SU-DHL-6 (cell line): ENCODE results near the gene NAV2.

Source experiments
- H2AFZ ChIP-seq: fragments of 200-600 bp; sonication (generic); 2 replicates; pipeline ENCODE4 v1.6.1; 2014; ENCODE audit warnings: low read depth, mild to moderate bottlenecking, moderate library complexity, mixed read lengths, antibody characterized with exemption, low read length; ENCODE audit not compliant: severe bottlenecking
- H3F3A ChIP-seq: fragments of 200-600 bp; shearing (Covaris generic); 2 replicates; pipeline ENCODE4 v1.6.0; 2016; ENCODE audit warnings: antibody characterized with exemption, mild to moderate bottlenecking; ENCODE audit not compliant: insufficient read depth
- H3K27ac ChIP-seq: fragments of 200-600 bp; sonication (generic); 2 replicates; pipeline ENCODE4 v1.5.1; 2016; ENCODE audit warnings: low read depth, mild to moderate bottlenecking, low read length, moderate library complexity, mixed read lengths
- H3K27me3 ChIP-seq: fragments of 200-600 bp; sonication (generic), shearing (Covaris generic); 2 replicates; pipeline ENCODE4 v1.6.0; 2014; ENCODE audit warnings: mild to moderate bottlenecking, low read length
- H3K36me3 ChIP-seq: fragments of 200-600 bp; sonication (generic); 2 replicates; pipeline ENCODE4 v1.6.1; 2014; ENCODE audit warnings: mild to moderate bottlenecking, low read length, mixed read lengths
- H3K4me2 ChIP-seq: fragments of 300-600, 200-600 bp; shearing (Covaris generic), sonication (generic); 2 replicates; pipeline ENCODE4 v1.6.0; 2014; ENCODE audit warnings: low read length, low read depth, mild to moderate bottlenecking; ENCODE audit not compliant: poor library complexity, severe bottlenecking
- H3K4me3 ChIP-seq: fragments of 200-600 bp; sonication (generic); 2 replicates; pipeline ENCODE4 v1.5.1; 2014; ENCODE audit warnings: antibody characterized with exemption, low read length, mild to moderate bottlenecking, mixed read lengths; ENCODE audit not compliant: insufficient read depth, poor library complexity, severe bottlenecking
- H3K79me2 ChIP-seq: fragments of 200-600 bp; sonication (generic); 2 replicates; pipeline ENCODE4 v1.6.1; 2014; ENCODE audit warnings: mild to moderate bottlenecking, low read length, moderate library complexity; ENCODE audit not compliant: insufficient read depth
- H3K9ac ChIP-seq: fragments of 200-600 bp; sonication (generic); 2 replicates; pipeline ENCODE4 v1.7.0; 2014; ENCODE audit warnings: mild to moderate bottlenecking, low read length
- H3K9me2 ChIP-seq: fragments of 200-600 bp; sonication (generic); replicated peaks from 2 replicates; pipeline ENCODE4 v1.6.1; 2014; ENCODE audit warnings: low read length; ENCODE audit not compliant: insufficient read depth
- H3K9me3 ChIP-seq: fragments of 200-600 bp; sonication (generic); 2 replicates; pipeline ENCODE4 v1.6.1; 2014; ENCODE audit warnings: low read length, mixed read lengths; ENCODE audit not compliant: insufficient read depth
- H4K20me1 ChIP-seq: fragments of 200-600 bp; sonication (generic); 2 replicates; pipeline ENCODE4 v1.6.1; 2014; ENCODE audit warnings: low read depth, mild to moderate bottlenecking, antibody characterized with exemption, low read length, moderate library complexity, mixed read lengths
- EZH2phosphoT487 ChIP-seq: fragments of 200-600 bp; sonication (generic), shearing (Covaris generic); conservative IDR thresholded peaks from 2 replicates; pipeline ENCODE4 v1.6.1; 2018; ENCODE audit warnings: mild to moderate bottlenecking, antibody characterized with exemption, low read length, moderate library complexity, mixed read lengths
- TF ChIP-seq, protein P1 (sequence below): fragments of 200-600 bp; sonication (generic); IDR thresholded peaks from one replicate; pipeline ENCODE4 v1.5.1; 2017; ENCODE audit warnings: antibody characterized with exemption, mild to moderate bottlenecking, low read length, moderate library complexity; ENCODE audit not compliant: insufficient read depth, poor library complexity, severe bottlenecking

NAV2 gene

DNA sequence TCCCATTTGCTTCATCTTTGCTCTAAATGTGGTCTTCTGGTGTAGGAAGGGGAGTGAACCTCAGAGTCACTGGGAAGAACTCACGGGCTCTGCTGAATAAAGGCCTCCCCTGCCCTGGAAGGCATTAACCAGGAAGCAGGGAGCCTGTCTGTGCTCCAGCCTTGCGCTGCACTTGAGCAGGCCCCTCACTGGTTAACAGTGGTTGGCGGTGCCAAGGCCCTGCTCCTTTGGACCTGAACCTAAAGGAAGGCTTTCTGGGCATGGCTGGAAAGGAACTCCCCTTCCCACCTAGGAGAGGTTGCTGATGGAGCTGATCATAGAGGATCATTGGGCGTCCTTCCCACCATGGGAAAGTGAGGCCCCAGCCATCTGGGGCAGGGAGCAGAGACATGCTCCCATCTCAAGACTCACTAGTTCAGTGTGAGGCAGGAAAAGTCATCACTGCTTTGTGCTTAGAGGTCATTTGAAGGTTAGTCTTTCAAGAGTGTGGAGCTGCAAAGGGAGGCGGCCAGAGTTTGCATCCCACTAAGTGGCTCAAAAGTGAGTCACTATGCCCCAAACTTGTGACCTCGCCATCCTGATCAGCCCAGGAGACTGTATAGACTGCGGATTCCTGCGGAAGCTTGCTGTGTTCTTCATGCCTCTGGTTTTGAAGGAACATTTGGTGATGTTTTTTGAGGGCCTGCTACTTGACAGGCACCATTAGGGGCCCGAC is 397.3 kb downstream of the NAV2 start:
- Histone ChIP-seq H3K27ac (no peak overlapping the region), H3F3A (no peaks in the 10 kb centered on the region), H3K9ac (no peak overlapping the region), H3K9me2 (no peaks in the 10 kb centered on the region), H3K4me3 (no peak overlapping the region), H3K9me3 (no peaks in the 10 kb centered on the region), H2AFZ (no peak overlapping the region), H3K4me2 (no peak overlapping the region), H3K79me2 (no peaks in the 10 kb centered on the region), H3K36me3 (no peaks in the 10 kb centered on the region), H4K20me1 (no peaks in the 10 kb centered on the region), H3K27me3 (no peaks in the 10 kb centered on the region)
- no peak for TF ChIP-seq EZH2phosphoT487
- TF ChIP-seq, protein P1, sequence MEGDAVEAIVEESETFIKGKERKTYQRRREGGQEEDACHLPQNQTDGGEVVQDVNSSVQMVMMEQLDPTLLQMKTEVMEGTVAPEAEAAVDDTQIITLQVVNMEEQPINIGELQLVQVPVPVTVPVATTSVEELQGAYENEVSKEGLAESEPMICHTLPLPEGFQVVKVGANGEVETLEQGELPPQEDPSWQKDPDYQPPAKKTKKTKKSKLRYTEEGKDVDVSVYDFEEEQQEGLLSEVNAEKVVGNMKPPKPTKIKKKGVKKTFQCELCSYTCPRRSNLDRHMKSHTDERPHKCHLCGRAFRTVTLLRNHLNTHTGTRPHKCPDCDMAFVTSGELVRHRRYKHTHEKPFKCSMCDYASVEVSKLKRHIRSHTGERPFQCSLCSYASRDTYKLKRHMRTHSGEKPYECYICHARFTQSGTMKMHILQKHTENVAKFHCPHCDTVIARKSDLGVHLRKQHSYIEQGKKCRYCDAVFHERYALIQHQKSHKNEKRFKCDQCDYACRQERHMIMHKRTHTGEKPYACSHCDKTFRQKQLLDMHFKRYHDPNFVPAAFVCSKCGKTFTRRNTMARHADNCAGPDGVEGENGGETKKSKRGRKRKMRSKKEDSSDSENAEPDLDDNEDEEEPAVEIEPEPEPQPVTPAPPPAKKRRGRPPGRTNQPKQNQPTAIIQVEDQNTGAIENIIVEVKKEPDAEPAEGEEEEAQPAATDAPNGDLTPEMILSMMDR, result no peak

DNA sequence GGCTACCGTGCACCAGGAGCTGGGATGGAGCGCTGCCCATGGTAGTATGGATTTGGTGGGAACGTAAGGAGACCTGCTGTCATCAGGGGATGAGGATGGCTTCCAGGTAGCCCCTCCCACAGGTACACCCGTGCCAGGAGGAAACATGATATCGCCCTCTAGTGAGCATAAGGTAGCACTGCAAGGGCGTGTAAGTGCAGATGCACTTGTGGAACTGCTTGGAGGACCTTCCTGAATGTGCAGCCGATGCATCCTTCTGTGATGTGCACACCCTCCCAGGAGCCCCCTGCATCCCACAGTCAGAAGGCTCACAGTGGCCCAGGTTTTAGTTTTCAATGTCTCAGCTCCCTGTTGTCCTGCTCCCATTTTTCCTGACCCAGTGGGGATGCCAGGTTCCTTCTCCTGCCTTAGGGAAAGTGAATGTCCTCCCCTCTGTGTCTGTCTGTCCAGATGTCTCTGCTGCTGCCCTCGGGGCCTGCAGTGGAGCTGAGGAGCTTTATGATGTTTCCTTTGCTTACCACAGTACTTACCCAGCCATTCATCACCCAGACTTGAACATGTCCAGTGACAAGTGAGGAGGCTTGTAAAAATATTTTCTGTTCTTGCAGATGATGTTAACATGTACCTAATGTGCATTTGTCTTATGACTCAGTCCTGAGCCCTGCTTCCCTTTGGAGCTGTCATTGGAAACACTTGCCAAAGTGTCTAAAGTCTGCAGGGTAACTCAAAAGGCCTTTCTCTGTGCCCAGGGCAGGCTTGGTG is 398.5 kb downstream of the NAV2 start:
- Histone ChIP-seq H4K20me1 (no peaks in the 10 kb centered on the region), H3K27me3 (no peaks in the 10 kb centered on the region), H3K79me2 (no peaks in the 10 kb centered on the region), H3K4me3 (no peak overlapping the region), H2AFZ (no peak overlapping the region), H3K4me2 (no peak overlapping the region), H3K36me3 (no peaks in the 10 kb centered on the region), H3K9me2 (no peaks in the 10 kb centered on the region), H3K9me3 (no peaks in the 10 kb centered on the region), H3F3A (no peaks in the 10 kb centered on the region), H3K9ac (no peak overlapping the region), H3K27ac (no peak overlapping the region)
- no peak for TF ChIP-seq EZH2phosphoT487
- TF ChIP-seq, protein P1, result peak; percentile 90

DNA sequence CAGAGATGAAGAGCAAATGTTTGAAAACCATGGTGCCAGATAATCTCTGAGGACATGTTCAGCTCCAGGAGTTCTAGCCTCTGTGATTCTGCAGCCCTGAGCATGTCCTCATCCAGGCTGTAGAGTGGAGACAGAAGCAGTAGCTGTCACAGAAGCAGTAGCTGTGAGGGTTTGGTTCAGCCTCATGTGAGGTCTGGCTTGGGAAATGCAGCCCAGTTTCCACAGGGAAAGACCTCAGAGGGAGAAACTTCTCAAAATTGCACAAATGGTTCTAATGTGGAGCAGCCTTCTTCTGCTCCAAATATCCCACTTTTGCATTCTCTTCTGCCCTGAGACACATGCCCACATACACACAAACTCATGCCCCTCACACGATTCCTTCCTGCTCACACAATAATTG is 399.2 kb downstream of the NAV2 start:
- H3K9ac ChIP-seq, result no peak overlapping the region
- no peak overlapping the region for H3K4me3 ChIP-seq
- H3K4me2 ChIP-seq, result no peak overlapping the region
- H3K36me3 ChIP-seq, result no peaks in the 10 kb centered on the region
- H3K79me2 ChIP-seq, result no peaks in the 10 kb centered on the region
- H3K27me3 ChIP-seq, result no peaks in the 10 kb centered on the region
- H3K27ac ChIP-seq, result no peak overlapping the region
- no peaks in the 10 kb centered on the region for H3K9me3 ChIP-seq
- H3F3A ChIP-seq, result no peaks in the 10 kb centered on the region
- H4K20me1 ChIP-seq, result no peaks in the 10 kb centered on the region
- TF ChIP-seq, protein P1, result no peak
- TF ChIP-seq EZH2phosphoT487, result no peak
- no peak overlapping the region for H2AFZ ChIP-seq
- no peaks in the 10 kb centered on the region for H3K9me2 ChIP-seq
